Progenitor cell of endocrine pancreas (in vitro differentiated cells): ENCODE measurements around the gene AKT2. TPM values are rescaled to one million over a fixed set of nuclear protein-coding genes. Genes with fewer than 3 reads are reported as not detected.

ENCODE experiments used
- DNase-seq: peaks from one replicate; pipeline ENCODE4 v3.0.0; 2021; ENCODE audit warnings: low spot score; ENCODE audit not compliant: unreplicated experiment
- H3K27ac Mint-ChIP-seq: 2 replicates; pipeline ENCODE4 v1.8.0; 2021; ENCODE audit warnings: mild to moderate bottlenecking, moderate library complexity, mixed read lengths
- H3K27me3 Mint-ChIP-seq: 2 replicates; pipeline ENCODE4 v1.8.0; 2021; ENCODE audit warnings: mixed read lengths
- H3K36me3 Mint-ChIP-seq: 2 replicates; pipeline ENCODE4 v1.8.0; 2022; ENCODE audit warnings: mixed read lengths; ENCODE audit not compliant: insufficient read depth
- H3K4me1 Mint-ChIP-seq: 2 replicates; pipeline ENCODE4 v1.8.0; 2021; ENCODE audit warnings: low read depth, mixed read lengths
- H3K4me3 Mint-ChIP-seq: 2 replicates; pipeline ENCODE4 v1.8.0; 2021; ENCODE audit warnings: low read depth, mild to moderate bottlenecking, moderate library complexity, mixed read lengths
- H3K9me3 Mint-ChIP-seq: 2 replicates; pipeline ENCODE4 v1.8.0; 2021; ENCODE audit warnings: low read depth, mixed read lengths
- total RNA-seq: library from RNA; stranded (reverse); gene quantifications from 2 replicates; pipeline ENCODE4 v1.2.1, GENCODE V29; 2021
- TF ChIP-seq, protein P1 (sequence below): fragments of 200-600 bp; sonication (generic); IDR thresholded peaks from one replicate; pipeline ENCODE4 v1.5.0; 2021; ENCODE audit warnings: antibody characterized with exemption, mild to moderate bottlenecking; ENCODE audit not compliant: unreplicated experiment

The AKT2 gene
- total RNA-seq, 1 donor from 2014 or later, result 200 TPM

DNA sequence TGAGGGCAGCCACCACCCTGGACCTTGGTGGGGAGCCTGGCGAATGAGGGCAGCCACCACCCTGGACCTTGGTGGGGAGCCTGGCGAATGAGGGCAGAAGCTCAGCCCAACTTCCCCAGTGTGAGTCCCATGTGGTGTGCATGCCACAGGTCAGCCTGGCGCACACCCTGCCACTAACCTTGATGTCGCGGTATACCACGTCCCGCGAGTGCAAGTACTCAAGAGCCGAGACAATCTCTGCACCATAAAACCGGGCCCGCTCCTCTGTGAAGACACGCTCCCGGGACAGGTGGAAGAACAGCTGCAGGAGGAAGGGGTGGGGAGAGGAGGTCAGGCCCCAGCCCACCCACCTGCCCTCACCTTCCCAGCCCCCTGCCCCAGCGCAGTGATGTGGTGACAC is 47.4 kb downstream of the AKT2 start:
- TF ChIP-seq, protein P1, sequence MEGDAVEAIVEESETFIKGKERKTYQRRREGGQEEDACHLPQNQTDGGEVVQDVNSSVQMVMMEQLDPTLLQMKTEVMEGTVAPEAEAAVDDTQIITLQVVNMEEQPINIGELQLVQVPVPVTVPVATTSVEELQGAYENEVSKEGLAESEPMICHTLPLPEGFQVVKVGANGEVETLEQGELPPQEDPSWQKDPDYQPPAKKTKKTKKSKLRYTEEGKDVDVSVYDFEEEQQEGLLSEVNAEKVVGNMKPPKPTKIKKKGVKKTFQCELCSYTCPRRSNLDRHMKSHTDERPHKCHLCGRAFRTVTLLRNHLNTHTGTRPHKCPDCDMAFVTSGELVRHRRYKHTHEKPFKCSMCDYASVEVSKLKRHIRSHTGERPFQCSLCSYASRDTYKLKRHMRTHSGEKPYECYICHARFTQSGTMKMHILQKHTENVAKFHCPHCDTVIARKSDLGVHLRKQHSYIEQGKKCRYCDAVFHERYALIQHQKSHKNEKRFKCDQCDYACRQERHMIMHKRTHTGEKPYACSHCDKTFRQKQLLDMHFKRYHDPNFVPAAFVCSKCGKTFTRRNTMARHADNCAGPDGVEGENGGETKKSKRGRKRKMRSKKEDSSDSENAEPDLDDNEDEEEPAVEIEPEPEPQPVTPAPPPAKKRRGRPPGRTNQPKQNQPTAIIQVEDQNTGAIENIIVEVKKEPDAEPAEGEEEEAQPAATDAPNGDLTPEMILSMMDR, result no peak
- Mint-ChIP-seq H3K27me3 (no peaks in the 10 kb centered on the region), H3K36me3 (peaks cover 7% of the 10 kb centered on the region), H3K9me3 (no peaks in the 10 kb centered on the region), H3K4me3 (no peak overlapping the region), H3K4me1 (no peaks in the 10 kb centered on the region), H3K27ac (no peak overlapping the region)
- DNase-seq, result no peak

DNA sequence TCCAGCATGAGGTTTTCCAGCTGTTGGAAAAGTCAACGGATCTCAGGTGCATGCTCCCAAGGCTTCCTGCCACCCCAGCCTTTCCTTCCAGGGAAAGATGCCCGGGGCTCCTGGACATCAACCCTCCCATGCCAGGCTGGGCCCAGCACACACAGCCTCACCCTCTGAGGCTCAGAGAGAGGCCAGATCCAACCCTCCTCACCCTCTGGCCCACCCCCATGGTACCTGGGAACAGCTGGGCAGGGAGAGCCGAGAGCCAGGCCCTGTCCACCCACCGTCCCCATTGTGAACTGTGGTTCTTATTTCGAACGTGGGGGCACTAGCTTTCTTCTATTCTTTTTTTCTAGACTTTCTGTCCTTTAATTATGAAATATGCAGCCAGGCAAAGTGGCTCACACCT is 48.8 kb downstream of the AKT2 start:
- H3K4me1 Mint-ChIP-seq, result peaks cover 6% of the 10 kb centered on the region
- no peaks in the 10 kb centered on the region for H3K9me3 Mint-ChIP-seq

DNA sequence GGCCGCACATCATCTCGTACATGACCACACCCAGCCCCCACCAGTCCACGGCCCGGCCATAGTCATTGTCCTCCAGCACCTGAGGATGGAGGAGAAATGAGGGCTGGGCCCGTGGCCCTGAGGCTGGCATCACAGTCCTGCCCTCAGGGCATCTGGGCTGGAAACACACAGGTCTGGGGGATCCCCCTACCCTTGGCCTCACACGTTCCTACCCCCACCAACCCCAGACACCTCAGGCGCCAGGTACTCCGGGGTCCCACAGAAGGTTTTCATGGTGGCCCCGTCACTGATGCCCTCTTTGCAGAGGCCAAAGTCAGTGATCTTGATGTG is 49.2 kb downstream of the AKT2 start:
- no peak overlapping the region for H3K4me3 Mint-ChIP-seq
- no peaks in the 10 kb centered on the region for H3K27me3 Mint-ChIP-seq

More for the DNA sequence above, 48.8 kb downstream of the AKT2 start:
- Mint-ChIP-seq H3K36me3 (peaks cover 5% of the 10 kb centered on the region), H3K27ac (no peak overlapping the region), H3K27me3 (no peaks in the 10 kb centered on the region), H3K4me3 (no peak overlapping the region)
- no peak for DNase-seq
- TF ChIP-seq, protein P1, result no peak

DNA sequence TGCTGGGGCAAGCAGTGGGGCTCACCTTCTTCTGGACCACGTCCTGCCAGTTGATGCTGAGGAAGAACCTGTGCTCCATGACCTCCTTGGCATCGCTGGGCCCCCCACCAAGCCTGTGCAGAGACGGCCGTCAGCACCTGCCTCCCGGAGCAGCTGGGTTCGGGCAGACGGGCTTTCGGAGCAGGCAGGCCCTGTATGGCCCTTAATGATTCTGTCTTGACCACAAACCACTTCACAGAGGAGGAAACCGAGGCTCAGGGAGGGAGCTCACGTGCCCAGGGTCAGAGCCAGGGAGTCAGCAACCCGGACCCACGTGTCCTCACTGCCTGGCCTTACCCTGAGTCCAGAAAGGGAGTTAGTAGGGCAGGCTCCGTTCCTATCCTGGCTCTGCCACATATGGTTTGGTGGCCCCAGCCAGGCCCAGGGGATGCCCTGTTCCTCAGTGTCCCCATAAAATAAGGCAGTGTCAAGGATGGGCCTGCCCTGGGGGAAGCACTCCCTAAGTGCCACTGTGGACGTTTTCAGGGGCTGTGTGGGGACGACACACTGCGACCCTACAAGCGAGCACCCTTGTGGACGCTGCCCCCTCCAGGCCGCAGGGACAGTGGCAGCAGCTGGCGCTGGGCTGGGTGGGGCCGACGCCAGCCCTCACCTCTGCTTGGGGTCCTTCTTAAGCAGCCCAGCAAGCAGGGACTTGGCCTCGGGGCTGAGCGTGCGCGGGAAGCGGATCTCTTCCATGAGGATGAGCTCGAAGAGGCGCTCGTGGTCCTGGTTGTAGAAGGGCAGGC is 49.7 kb downstream of the AKT2 start:
- Mint-ChIP-seq H3K27me3 (no peaks in the 10 kb centered on the region), H3K9me3 (no peaks in the 10 kb centered on the region), H3K27ac (no peak overlapping the region), H3K36me3 (peaks cover 4% of the 10 kb centered on the region), H3K4me1 (peaks cover 8% of the 10 kb centered on the region), H3K4me3 (no peak overlapping the region)
- TF ChIP-seq, protein P1, result peak; percentile 26
- DNase-seq, result no peak

More for the DNA sequence above, 49.2 kb downstream of the AKT2 start:
- Mint-ChIP-seq H3K27ac (no peak overlapping the region), H3K4me1 (peaks cover 8% of the 10 kb centered on the region), H3K36me3 (peaks cover 4% of the 10 kb centered on the region), H3K9me3 (no peaks in the 10 kb centered on the region)
- TF ChIP-seq, protein P1, result no peak
- no peak for DNase-seq

DNA sequence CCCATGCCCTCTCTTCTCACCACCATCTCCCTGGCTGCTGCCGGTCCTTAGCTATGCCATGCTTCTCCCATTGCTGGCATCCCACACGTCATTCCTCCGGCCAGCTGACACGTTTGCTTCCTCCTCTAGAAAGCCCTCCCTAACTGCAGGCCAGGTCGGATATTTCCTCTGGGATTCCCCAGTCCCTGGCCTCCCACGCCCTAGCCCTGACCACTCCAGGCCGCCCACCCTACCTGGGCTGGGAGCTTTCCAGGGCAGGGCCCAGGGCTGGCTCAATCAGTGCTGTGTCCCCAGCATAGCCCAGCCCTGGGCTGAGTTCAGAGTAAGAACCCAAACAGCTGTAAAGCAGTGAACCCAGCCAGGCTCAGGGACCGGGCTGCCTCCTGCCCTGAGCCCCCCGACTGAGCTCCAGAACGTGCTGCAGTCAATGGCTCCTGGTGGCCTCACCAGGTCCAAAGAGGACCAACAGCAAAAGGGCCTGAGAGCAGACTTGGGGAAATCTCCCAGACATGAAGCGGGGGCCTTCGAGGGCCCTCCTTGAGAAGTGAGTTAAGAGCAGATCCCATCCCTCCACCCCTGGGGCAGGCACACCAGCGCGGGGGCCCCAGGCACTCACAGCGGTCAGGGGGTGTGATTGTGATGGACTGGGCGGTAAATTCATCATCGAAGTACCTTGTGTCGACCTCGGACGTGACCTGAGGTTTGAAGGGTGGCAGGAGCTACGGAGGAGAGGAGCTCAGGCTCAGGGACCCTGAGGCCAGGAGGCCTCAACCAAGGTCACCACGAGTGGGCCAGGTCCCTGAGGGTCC is 50.5 kb downstream of the AKT2 start:
- no peak for DNase-seq
- no peaks in the 10 kb centered on the region for H3K9me3 Mint-ChIP-seq
- TF ChIP-seq, protein P1, result no peak
- peaks cover 8% of the 10 kb centered on the region for H3K4me1 Mint-ChIP-seq
- H3K27ac Mint-ChIP-seq, result no peak overlapping the region
- H3K27me3 Mint-ChIP-seq, result no peaks in the 10 kb centered on the region
- peaks cover 4% of the 10 kb centered on the region for H3K36me3 Mint-ChIP-seq
- no peak overlapping the region for H3K4me3 Mint-ChIP-seq
